ENCODE data around the gene SLC39A11. TPM values are rescaled to one million over a fixed set of nuclear protein-coding genes. Genes with fewer than 3 reads are reported as not detected.
"Not testable (repeated sequence)": the region's sequence is repeated elsewhere in the genome, so short reads cannot be mapped to it uniquely, and the experiment has no call there.

SLC39A11 gene
- total RNA-seq, 1 donor from 2014 or later, result 4.9 TPM

DNA sequence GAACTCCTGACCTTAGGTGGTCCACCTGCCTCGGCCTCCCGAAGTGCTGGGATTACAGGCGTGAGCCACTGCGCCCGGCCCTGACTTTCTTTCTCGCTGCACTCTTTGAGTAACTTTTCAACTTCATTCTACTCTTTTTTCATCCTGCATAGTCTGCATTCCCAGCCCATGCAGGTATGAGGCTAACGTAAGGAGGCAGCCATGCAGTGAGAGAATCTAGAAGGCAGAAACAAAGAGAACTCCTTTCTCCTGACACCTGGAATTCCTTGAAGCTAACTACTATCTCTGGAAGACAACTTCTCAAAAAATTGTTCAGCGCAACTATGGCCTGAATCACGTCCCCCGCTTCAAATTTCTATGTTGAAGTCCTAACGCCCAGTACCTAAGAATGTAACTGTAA, 152.0 kb downstream of the SLC39A11 start:
- TF ChIP-seq, protein P1, sequence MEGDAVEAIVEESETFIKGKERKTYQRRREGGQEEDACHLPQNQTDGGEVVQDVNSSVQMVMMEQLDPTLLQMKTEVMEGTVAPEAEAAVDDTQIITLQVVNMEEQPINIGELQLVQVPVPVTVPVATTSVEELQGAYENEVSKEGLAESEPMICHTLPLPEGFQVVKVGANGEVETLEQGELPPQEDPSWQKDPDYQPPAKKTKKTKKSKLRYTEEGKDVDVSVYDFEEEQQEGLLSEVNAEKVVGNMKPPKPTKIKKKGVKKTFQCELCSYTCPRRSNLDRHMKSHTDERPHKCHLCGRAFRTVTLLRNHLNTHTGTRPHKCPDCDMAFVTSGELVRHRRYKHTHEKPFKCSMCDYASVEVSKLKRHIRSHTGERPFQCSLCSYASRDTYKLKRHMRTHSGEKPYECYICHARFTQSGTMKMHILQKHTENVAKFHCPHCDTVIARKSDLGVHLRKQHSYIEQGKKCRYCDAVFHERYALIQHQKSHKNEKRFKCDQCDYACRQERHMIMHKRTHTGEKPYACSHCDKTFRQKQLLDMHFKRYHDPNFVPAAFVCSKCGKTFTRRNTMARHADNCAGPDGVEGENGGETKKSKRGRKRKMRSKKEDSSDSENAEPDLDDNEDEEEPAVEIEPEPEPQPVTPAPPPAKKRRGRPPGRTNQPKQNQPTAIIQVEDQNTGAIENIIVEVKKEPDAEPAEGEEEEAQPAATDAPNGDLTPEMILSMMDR (IDR thresholded peaks at IDR 0.05), result no peak

DNA sequence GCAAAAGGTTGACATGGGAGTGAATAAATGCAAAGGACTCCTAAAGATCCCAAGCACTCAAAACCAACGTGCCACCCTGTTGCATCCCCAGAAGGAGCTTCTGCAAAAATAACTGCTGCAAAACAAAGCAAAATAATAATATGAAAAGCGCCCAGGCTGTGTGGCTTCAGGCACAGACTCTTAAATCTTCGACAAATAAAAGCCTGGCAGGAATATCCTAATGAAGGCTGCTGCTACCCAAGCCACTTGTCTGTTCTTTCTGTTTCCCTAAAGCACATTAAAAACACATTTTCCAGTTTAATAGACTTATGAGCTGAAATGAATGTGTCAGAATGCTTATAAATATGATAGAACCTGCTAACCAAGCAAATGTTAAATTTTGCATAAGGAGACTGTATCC, 154.0 kb downstream of the SLC39A11 start:
- DNase-seq (ENCODE audit: low spot score in 2 of 2), result no peak

More for the DNA sequence above, 152.0 kb downstream of the SLC39A11 start:
- Histone ChIP-seq H3K9me3 (no peaks in the 10 kb centered on the region), H3K4me1 (no peaks in the 10 kb centered on the region), H3K27me3 (no peaks in the 10 kb centered on the region), H3K4me3 (no peak overlapping the region), H3K36me3 (no peaks in the 10 kb centered on the region), H3K27ac (no peak overlapping the region)
- intact Hi-C loops (cut with DNase I), result no loop called here
- DNase-seq (ENCODE audit: low spot score in 2 of 2), result no peak

DNA sequence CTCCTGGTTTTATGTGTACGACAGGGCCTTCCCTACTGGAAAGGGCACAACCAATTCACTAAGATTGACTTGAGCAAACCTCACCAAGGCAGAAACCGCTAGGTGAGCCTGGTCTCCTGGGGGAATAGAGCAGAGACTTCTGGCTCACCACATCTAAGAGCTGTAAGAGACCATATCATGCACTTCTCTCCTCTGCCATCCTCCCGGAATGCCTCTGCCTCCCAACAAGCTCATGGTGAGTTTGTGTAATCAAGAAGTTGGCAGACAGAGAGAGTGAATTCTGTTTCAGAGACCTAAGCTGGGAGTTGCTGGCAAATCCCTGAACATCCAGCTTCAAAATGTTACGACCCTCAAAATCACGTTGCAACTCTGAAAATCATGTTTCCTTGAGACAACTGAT, 154.8 kb downstream of the SLC39A11 start:
- intact Hi-C loops (cut with DNase I), result no loop called here
- TF ChIP-seq, protein P1 (IDR thresholded peaks at IDR 0.05), result no peak

More for the DNA sequence above, 154.0 kb downstream of the SLC39A11 start:
- TF ChIP-seq, protein P1 (IDR thresholded peaks at IDR 0.05), result no peak
- H3K4me1 ChIP-seq, result no peaks in the 10 kb centered on the region
- intact Hi-C loops (cut with DNase I), result no loop called here
- no peaks in the 10 kb centered on the region for H3K9me3 ChIP-seq
- no peak overlapping the region for H3K4me3 ChIP-seq
- H3K27me3 ChIP-seq, result no peaks in the 10 kb centered on the region
- H3K27ac ChIP-seq, result no peak overlapping the region
- no peaks in the 10 kb centered on the region for H3K36me3 ChIP-seq

DNA sequence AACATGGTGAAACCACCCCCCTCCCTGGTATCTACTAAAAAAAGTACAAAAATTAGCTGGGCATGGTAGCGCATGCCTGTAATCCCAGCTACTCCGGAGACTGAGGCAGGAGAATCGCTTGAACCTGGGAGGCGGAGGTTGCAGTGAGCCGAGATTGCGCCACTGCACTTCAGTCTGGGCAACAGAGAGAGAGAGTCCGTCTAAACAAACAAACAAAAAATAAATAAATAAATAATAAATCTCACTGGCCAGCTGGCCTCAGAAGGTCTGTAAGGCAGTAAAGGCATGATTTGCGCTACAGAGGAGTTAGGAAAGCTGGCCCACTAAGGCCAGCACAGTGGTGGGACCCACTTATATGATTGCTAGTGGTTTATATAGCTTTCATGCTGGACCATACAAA, 155.2 kb downstream of the SLC39A11 start:
- H3K4me1 ChIP-seq; H3K9me3 ChIP-seq; DNase-seq (ENCODE audit: low spot score in 2 of 2); H3K4me3 ChIP-seq; H3K27ac ChIP-seq; H3K27me3 ChIP-seq; H3K36me3 ChIP-seq; intact Hi-C loops (cut with DNase I): not testable (repeated sequence)

More for the DNA sequence above, 154.8 kb downstream of the SLC39A11 start:
- H3K9me3 ChIP-seq, result no peaks in the 10 kb centered on the region
- no peaks in the 10 kb centered on the region for H3K27me3 ChIP-seq
- H3K4me1 ChIP-seq, result no peaks in the 10 kb centered on the region
- no peaks in the 10 kb centered on the region for H3K36me3 ChIP-seq
- H3K4me3 ChIP-seq, result no peak overlapping the region
- no peak overlapping the region for H3K27ac ChIP-seq
- no peak for DNase-seq (ENCODE audit: low spot score in 2 of 2)

DNA sequence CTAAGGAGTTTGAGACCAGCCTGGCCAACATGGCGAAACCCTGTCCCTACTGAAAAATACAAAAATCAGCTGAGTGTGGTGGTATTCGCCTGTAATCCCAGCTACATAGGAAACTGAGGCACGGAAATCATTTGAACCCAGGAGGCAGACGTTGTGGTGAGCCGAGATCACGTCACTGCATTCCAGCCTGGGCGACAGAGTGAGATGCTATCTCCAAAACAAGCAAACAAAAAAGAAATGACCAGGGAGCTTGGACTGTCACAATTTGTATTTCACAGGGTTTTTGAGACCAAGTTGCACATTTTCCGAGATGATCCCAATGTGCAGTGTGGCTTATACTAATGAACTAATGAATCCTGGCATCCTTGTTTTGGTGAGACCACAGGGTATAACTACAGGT, 156.5 kb downstream of the SLC39A11 start:
- Histone ChIP-seq H3K4me3 (no peak overlapping the region), H3K4me1 (no peaks in the 10 kb centered on the region), H3K27ac (no peak overlapping the region), H3K9me3 (no peaks in the 10 kb centered on the region), H3K36me3 (no peaks in the 10 kb centered on the region), H3K27me3 (no peaks in the 10 kb centered on the region)
- no peak for DNase-seq (ENCODE audit: low spot score in 2 of 2)
- TF ChIP-seq, protein P1 (IDR thresholded peaks at IDR 0.05), result no peak
- intact Hi-C loops (cut with DNase I), result no loop called here

DNA sequence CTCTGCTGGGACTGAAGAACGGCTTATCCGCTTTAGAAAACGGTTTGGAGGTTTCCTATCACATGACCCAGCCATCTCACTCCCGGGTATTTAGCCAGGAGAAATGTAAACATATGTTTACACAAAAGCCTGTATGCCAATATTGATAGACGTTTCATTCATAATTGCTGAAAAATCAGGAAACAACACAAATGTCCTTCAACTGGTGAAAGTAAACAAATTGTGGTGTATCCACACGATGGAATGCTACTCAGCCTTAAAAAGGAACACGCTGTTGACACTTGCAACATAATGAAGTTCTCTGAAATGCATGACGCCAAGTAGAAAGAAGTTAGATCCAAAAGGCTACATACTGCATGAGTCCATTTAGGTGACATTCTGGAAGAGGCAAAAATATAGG, 157.6 kb downstream of the SLC39A11 start:
- TF ChIP-seq, protein P1 (IDR thresholded peaks at IDR 0.05), result no peak
- intact Hi-C loops (cut with DNase I), result no loop called here
- Histone ChIP-seq H3K4me1 (no peaks in the 10 kb centered on the region), H3K27me3 (no peaks in the 10 kb centered on the region), H3K4me3 (no peak overlapping the region), H3K27ac (no peak overlapping the region), H3K36me3 (no peaks in the 10 kb centered on the region), H3K9me3 (no peaks in the 10 kb centered on the region)
- DNase-seq (ENCODE audit: low spot score in 2 of 2), result no peak
